Fibroblast of lung (primary cell): ENCODE data around the gene RXFP4. TPM values are rescaled to one million over a fixed set of nuclear protein-coding genes. Genes with fewer than 3 reads are reported as not detected.
"Not testable (repeated sequence)": the region's sequence is repeated elsewhere in the genome, so short reads cannot be mapped to it uniquely, and the experiment has no call there.

ENCODE experiments used
- DNase-seq, 2 donors: peaks; one replicate each; pipeline versions ENCODE4 v3.0.0 to v3.0.0-alpha.2; 2010; ENCODE audit warnings: low read depth in 2 of 2
- H2AFZ ChIP-seq: 2 replicates; pipeline ENCODE4 v1.5.1; 2012; ENCODE audit warnings: low read length, control low read depth, inconsistent platforms
- H3K27ac ChIP-seq: 2 replicates; pipeline ENCODE4 v1.5.1; 2011; ENCODE audit warnings: low read length, control low read depth; ENCODE audit not compliant: insufficient read depth
- H3K27me3 ChIP-seq: 2 replicates; pipeline ENCODE4 v1.5.1; 2011; ENCODE audit warnings: mild to moderate bottlenecking, low read length; ENCODE audit not compliant: control insufficient read depth, insufficient read depth
- H3K36me3 ChIP-seq: 2 replicates; pipeline ENCODE4 v1.5.1; 2011; ENCODE audit warnings: low read length; ENCODE audit not compliant: control insufficient read depth, insufficient read depth
- H3K4me1 ChIP-seq: 2 replicates; pipeline ENCODE4 v1.5.1; 2011; ENCODE audit warnings: low read length; ENCODE audit not compliant: control insufficient read depth, insufficient read depth; ENCODE audit errors: extremely low read depth
- H3K4me2 ChIP-seq: 2 replicates; pipeline ENCODE4 v1.5.1; 2011; ENCODE audit warnings: low read length, control low read depth; ENCODE audit not compliant: insufficient read depth; ENCODE audit errors: extremely low read depth
- H3K4me3 ChIP-seq, 4 experiments: fragments of 200-600 bp in 1 of 4; sonication (generic) in 1 of 4; replicated peaks in 1 of 4; 2 replicates each; pipeline ENCODE4 v1.5.1; 2011 to 2016; ENCODE audit warnings: low read length in 4 of 4, low read depth in 3 of 4, mild to moderate bottlenecking in 3 of 4, control low read depth in 2 of 4, inconsistent platforms in 1 of 4, mixed read lengths in 1 of 4; ENCODE audit not compliant: insufficient read depth in 1 of 4; ENCODE audit errors: control extremely low read depth in 1 of 4
- H3K79me2 ChIP-seq: 2 replicates; pipeline ENCODE4 v1.5.1; 2012; ENCODE audit warnings: mild to moderate bottlenecking, low read length, inconsistent platforms; ENCODE audit not compliant: control insufficient read depth, insufficient read depth
- H3K9ac ChIP-seq: 2 replicates; pipeline ENCODE4 v1.5.1; 2011; ENCODE audit warnings: mild to moderate bottlenecking, low read length, control low read depth; ENCODE audit not compliant: insufficient read depth
- H3K9me3 ChIP-seq: 2 replicates; pipeline ENCODE4 v1.5.1; 2012; ENCODE audit warnings: low read depth, low read length; ENCODE audit not compliant: control insufficient read depth, insufficient read depth
- H4K20me1 ChIP-seq: 2 replicates; pipeline ENCODE4 v1.5.1; 2011; ENCODE audit warnings: low read length; ENCODE audit not compliant: control insufficient read depth, insufficient read depth; ENCODE audit errors: extremely low read depth
- EZH2 ChIP-seq: IDR thresholded peaks from 2 replicates; pipeline ENCODE4 v1.5.1; 2012; ENCODE audit warnings: low read length, control low read depth, mild to moderate bottlenecking; ENCODE audit errors: missing control alignments
- polyA plus RNA-seq, 2 donors: library from polyadenylated mRNA; depleted of rRNA in 1 of 2; stranded (reverse) in 1 of 2; unstranded in 1 of 2; fragments of >200 nt; gene quantifications; 2 replicates each; pipeline ENCODE4 v1.2.1, GENCODE V29; 2011 to 2012; ENCODE audit warnings: missing spikeins in 1 of 2
- total RNA-seq: library from RNA; depleted of rRNA; stranded (reverse); fragments of >200 nt; gene quantifications from 2 replicates; pipeline ENCODE4 v1.2.1, GENCODE V29; 2014
- TF ChIP-seq, protein P1 (sequence below), 2 donors: IDR thresholded peaks in 1 of 2; conservative IDR thresholded peaks in 1 of 2; 1 replicate in 1 of 2; 2 replicates in 1 of 2; pipeline ENCODE4 v1.5.1; 2011 to 2012; ENCODE audit warnings: low read length in 2 of 2, control low read depth in 1 of 2, inconsistent platforms in 1 of 2, low read depth in 1 of 2, mild to moderate bottlenecking in 1 of 2

Gene RXFP4
- total and polyA plus RNA-seq, 2 donors (not counting 1 experiment from before 2014, with no cell fraction given), result not detected

DNA sequence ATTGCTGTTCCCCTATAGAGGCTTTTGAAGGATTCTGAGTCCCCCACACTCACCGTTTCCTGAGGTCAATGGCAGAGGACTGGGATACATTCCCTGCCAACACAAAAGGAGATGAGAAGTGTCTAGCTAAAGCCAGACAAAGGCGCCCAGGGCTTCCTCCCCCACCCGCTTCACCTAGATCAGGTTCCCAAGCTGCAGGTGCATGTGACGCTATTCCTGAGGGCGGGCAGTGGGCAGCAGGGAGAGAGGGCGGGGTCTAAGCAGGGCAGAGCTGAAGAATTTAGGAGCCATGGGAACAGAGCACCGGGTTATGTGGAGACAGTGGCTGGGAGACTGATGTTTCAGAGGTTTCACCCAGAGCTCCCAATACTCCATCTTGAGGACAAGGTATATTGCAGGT is 42.9 kb downstream of the RXFP4 start:
- peaks cover 28% of the 10 kb centered on the region for H3K79me2 ChIP-seq
- no peak overlapping the region for H3K9ac ChIP-seq
- H3K36me3 ChIP-seq, result no peaks in the 10 kb centered on the region
- no peak overlapping the region for H3K4me2 ChIP-seq
- H3K27me3 ChIP-seq, result no peaks in the 10 kb centered on the region
- H3K9me3 ChIP-seq, result no peaks in the 10 kb centered on the region
- DNase-seq, result no peak
- TF ChIP-seq EZH2, result no peak
- TF ChIP-seq, protein P1, sequence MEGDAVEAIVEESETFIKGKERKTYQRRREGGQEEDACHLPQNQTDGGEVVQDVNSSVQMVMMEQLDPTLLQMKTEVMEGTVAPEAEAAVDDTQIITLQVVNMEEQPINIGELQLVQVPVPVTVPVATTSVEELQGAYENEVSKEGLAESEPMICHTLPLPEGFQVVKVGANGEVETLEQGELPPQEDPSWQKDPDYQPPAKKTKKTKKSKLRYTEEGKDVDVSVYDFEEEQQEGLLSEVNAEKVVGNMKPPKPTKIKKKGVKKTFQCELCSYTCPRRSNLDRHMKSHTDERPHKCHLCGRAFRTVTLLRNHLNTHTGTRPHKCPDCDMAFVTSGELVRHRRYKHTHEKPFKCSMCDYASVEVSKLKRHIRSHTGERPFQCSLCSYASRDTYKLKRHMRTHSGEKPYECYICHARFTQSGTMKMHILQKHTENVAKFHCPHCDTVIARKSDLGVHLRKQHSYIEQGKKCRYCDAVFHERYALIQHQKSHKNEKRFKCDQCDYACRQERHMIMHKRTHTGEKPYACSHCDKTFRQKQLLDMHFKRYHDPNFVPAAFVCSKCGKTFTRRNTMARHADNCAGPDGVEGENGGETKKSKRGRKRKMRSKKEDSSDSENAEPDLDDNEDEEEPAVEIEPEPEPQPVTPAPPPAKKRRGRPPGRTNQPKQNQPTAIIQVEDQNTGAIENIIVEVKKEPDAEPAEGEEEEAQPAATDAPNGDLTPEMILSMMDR (conservative IDR thresholded peaks at IDR 0.05 in 1 of 2, IDR thresholded peaks at IDR 0.05 in 1 of 2; ENCODE audit: low read depth in 1 of 2, low read length in 2 of 2), result no peak
- no peaks in the 10 kb centered on the region for H4K20me1 ChIP-seq
- no peak overlapping the region for H3K4me3 ChIP-seq
- H3K4me1 ChIP-seq, result peaks cover 38% of the 10 kb centered on the region
- H2AFZ ChIP-seq, result no peak overlapping the region
- H3K27ac ChIP-seq, result peak overlapping the region; percentile 87

DNA sequence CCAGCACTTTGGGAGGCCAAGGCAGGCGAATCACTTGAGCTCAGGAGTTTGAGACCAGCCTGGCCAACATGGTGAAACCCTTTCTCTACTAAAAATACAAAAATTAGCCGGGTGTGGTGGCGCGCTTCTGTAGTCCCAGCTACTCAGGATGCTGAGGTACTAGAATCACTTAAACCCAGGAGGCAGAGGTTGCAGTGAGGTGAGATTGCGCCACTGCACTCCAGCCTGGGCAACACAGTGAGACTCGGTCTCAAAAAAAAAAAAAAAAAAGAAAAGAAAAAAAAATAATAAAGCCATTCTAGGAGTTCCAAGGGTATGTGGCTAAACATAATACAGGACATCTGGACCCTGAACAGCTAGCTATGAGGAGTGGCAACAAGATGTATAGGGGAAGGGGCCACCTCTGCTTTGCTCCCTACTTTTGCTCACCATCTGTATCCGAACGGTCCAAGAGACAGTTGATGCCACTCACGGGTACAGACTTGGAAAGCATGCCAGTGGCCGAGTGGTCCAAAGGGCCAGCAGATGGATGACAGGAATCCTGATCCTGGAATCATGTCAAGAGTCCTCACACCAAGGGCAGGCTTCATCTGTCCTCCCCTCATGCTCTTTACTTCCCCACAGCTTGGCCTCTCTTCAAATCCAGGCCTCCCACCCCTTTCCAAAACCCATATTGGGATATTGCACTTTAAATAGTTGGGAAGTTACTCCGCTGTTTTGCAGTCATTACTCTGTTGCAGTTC is 43.6 kb downstream of the RXFP4 start:
- H3K79me2 ChIP-seq, result peaks cover 21% of the 10 kb centered on the region
- not testable (repeated sequence) for H3K9me3 ChIP-seq, H3K27me3 ChIP-seq, H3K36me3 ChIP-seq, DNase-seq, H2AFZ ChIP-seq, H3K27ac ChIP-seq, H3K4me2 ChIP-seq, H3K9ac ChIP-seq, H4K20me1 ChIP-seq, H3K4me3 ChIP-seq
- H3K4me1 ChIP-seq, result peaks cover 38% of the 10 kb centered on the region

DNA sequence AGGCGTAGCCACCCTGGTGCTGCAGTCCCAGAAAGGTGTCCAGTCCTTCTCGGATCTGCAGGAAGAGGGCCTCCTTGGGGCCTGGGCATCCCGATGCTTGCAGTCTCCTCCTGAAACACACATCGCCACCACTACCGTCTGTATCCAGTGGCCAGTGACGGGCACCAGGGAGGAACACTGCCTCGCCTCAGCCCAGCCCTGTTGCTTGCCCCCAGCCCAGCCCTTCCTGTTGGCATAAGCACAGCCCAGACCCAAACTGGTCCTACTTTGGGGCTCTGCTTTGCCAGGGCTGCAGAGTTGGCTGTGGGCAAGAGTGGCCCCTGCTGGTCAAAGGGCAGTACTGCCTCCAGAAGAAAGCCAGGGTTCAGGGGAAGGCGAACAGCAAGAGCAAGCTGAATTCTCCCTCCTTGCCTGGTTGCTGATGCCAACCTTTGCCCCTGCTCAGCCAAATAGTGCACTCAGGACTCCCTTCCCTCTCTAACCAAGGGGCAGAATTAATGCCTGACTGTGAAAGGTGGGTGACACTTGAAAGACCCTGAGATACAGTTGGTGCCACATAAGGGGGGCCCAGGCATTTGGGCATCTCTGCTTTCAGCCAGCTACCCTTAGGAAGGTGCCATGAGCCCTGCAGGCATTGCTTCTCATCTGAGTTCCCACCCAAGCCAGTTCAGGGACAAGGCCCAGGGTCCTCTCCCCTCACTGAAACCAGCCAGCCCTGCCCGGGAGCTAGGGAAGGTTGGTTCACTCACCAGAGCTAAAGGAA is 48.0 kb downstream of the RXFP4 start:
- Histone ChIP-seq H3K4me2 (peak overlapping the region; percentile 84), H2AFZ (peak overlapping the region; percentile 88), H3K4me3 (peak overlapping the region; percentile 14 to 55 (median 32)), H3K9me3 (no peaks in the 10 kb centered on the region), H3K4me1 (peaks cover 5% of the 10 kb centered on the region), H4K20me1 (no peaks in the 10 kb centered on the region), H3K27ac (peak overlapping the region; percentile 51), H3K36me3 (no peaks in the 10 kb centered on the region), H3K79me2 (no peaks in the 10 kb centered on the region), H3K9ac (no peak overlapping the region), H3K27me3 (no peaks in the 10 kb centered on the region)
- TF ChIP-seq EZH2, result no peak
- TF ChIP-seq, protein P1 (conservative IDR thresholded peaks at IDR 0.05 in 1 of 2, IDR thresholded peaks at IDR 0.05 in 1 of 2; ENCODE audit: low read depth in 1 of 2, low read length in 2 of 2), result peak; percentile 97
- peak; percentile 50 to 77 for DNase-seq
